K562 (cell line): ENCODE measurements around the gene SIGLEC11.

ENCODE experiments used
- GTF2B ChIP-seq: IDR thresholded peaks from 2 replicates; pipeline ENCODE4 v1.6.1; 2011; ENCODE audit not compliant: insufficient read length; ENCODE audit errors: extremely low read depth
- JUN ChIP-seq, 2 experiments: sonication (generic) in 1 of 2; formaldehyde crosslinking in 1 of 2; IDR thresholded peaks; 2 replicates each; pipeline versions ENCODE4 v1.6.1 to v1.8.0; 2012 to 2022; ENCODE audit warnings: borderline replicate concordance in 2 of 2, mild to moderate bottlenecking in 2 of 2, improper control_type of control experiment in 1 of 2, low read depth in 1 of 2, low read length in 1 of 2, missing genetic modification reagents in 1 of 2
- KDM5B ChIP-seq: fragments of 200-600 bp; sonication (generic); IDR thresholded peaks from 2 replicates; pipeline ENCODE4 v1.6.1; 2012; ENCODE audit warnings: low read depth, mild to moderate bottlenecking, moderate library complexity, low read length, control low read depth, inconsistent platforms; ENCODE audit not compliant: insufficient replicate concordance
- MAZ ChIP-seq, 2 experiments: fragments of 450-650 bp in 1 of 2; sonication (generic) in 1 of 2; formaldehyde crosslinking; IDR thresholded peaks in 1 of 2; conservative IDR thresholded peaks in 1 of 2; 2 replicates each; pipeline versions ENCODE4 v1.4.0 to v1.5.0; 2020; ENCODE audit warnings: mild to moderate bottlenecking in 1 of 2, missing genetic modification reagents in 1 of 2
- SETDB1 ChIP-seq: IDR thresholded peaks from one replicate; pipeline ENCODE4 v1.6.1; 2012; ENCODE audit warnings: low read length, control low read depth, inconsistent platforms
- SMARCA4 ChIP-seq: fragments of 450-650 bp; IDR thresholded peaks from 2 replicates; pipeline ENCODE4 v1.6.1; 2016
- SMARCB1 ChIP-seq: IDR thresholded peaks from 2 replicates; pipeline ENCODE4 v1.6.1; 2011; ENCODE audit warnings: improper control_type of control experiment, low read depth; ENCODE audit not compliant: insufficient read length
- SP1 ChIP-seq: sonication (generic); formaldehyde crosslinking; IDR thresholded peaks from 2 replicates; pipeline ENCODE4 v1.8.1; 2022; ENCODE audit warnings: mild to moderate bottlenecking, missing genetic modification reagents
- SPI1 ChIP-seq: IDR thresholded peaks from 2 replicates; pipeline ENCODE4 v1.6.1; 2011; ENCODE audit warnings: low read depth, low read length, control low read depth, borderline replicate concordance
- ZNF121 ChIP-seq: sonication (generic); formaldehyde crosslinking; conservative IDR thresholded peaks from 2 replicates; pipeline ENCODE4 v1.8.0; 2022; ENCODE audit warnings: missing genetic modification reagents
- TF ChIP-seq, protein P1 (sequence below), 3 experiments: IDR thresholded peaks in 2 of 3; conservative IDR thresholded peaks in 1 of 3; 2 replicates each; pipeline ENCODE4 v1.5.1; 2011 to 2012; ENCODE audit warnings: low read length in 3 of 3, mild to moderate bottlenecking in 3 of 3, control low read depth in 2 of 3, improper control_type of control experiment in 1 of 3, inconsistent platforms in 1 of 3, low read depth in 1 of 3, mixed read lengths in 1 of 3, moderate library complexity in 1 of 3; ENCODE audit not compliant: insufficient read depth in 2 of 3
- TF ChIP-seq, protein P2 (sequence below): fragments of 150-350 bp; IDR thresholded peaks from 2 replicates; pipeline ENCODE4 v1.6.1; 2014; ENCODE audit warnings: low read depth, mild to moderate bottlenecking, low read length, borderline replicate concordance
- TF ChIP-seq, protein P3 (sequence below), 2 experiments: fragments of 450-650 bp; IDR thresholded peaks; 2 replicates each; pipeline ENCODE4 v1.6.1; 2016; ENCODE audit warnings: mild to moderate bottlenecking in 2 of 2, borderline replicate concordance in 1 of 2, low read depth in 1 of 2, moderate library complexity in 1 of 2

- TF ChIP-seq, protein P1, sequence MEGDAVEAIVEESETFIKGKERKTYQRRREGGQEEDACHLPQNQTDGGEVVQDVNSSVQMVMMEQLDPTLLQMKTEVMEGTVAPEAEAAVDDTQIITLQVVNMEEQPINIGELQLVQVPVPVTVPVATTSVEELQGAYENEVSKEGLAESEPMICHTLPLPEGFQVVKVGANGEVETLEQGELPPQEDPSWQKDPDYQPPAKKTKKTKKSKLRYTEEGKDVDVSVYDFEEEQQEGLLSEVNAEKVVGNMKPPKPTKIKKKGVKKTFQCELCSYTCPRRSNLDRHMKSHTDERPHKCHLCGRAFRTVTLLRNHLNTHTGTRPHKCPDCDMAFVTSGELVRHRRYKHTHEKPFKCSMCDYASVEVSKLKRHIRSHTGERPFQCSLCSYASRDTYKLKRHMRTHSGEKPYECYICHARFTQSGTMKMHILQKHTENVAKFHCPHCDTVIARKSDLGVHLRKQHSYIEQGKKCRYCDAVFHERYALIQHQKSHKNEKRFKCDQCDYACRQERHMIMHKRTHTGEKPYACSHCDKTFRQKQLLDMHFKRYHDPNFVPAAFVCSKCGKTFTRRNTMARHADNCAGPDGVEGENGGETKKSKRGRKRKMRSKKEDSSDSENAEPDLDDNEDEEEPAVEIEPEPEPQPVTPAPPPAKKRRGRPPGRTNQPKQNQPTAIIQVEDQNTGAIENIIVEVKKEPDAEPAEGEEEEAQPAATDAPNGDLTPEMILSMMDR (IDR thresholded peaks at IDR 0.05 in 2 of 3, conservative IDR thresholded peaks at IDR 0.05 in 1 of 3; ENCODE audit: insufficient read depth in 2 of 3, low read depth in 1 of 3, low read length in 3 of 3), result no peak
- TF ChIP-seq SP1 (CRISPR knock-in tag) (no peak), GTF2B (no peak), MAZ (CRISPR knock-in tag; conservative IDR thresholded peaks at IDR 0.05 in 1 of 2, IDR thresholded peaks at IDR 0.05 in 1 of 2) (0 out of 4 replicates have a peak, but pooled peaks of 1 of the 2 experiments have one; percentile 40), SMARCA4 (no peak), ZNF121 (peak; percentile 98), SETDB1 (no peak), JUN (IDR thresholded peaks at IDR 0.05; ENCODE audit: borderline replicate concordance, low read depth, low read length) (no peak), JUN (CRISPR knock-in tag; IDR thresholded peaks at IDR 0.05; ENCODE audit: borderline replicate concordance) (no peak), SPI1 (peak; percentile 17; the same call in 1 of the 2 replicates), KDM5B (no peak), SMARCB1 (no peak)
- TF ChIP-seq, protein P2, sequence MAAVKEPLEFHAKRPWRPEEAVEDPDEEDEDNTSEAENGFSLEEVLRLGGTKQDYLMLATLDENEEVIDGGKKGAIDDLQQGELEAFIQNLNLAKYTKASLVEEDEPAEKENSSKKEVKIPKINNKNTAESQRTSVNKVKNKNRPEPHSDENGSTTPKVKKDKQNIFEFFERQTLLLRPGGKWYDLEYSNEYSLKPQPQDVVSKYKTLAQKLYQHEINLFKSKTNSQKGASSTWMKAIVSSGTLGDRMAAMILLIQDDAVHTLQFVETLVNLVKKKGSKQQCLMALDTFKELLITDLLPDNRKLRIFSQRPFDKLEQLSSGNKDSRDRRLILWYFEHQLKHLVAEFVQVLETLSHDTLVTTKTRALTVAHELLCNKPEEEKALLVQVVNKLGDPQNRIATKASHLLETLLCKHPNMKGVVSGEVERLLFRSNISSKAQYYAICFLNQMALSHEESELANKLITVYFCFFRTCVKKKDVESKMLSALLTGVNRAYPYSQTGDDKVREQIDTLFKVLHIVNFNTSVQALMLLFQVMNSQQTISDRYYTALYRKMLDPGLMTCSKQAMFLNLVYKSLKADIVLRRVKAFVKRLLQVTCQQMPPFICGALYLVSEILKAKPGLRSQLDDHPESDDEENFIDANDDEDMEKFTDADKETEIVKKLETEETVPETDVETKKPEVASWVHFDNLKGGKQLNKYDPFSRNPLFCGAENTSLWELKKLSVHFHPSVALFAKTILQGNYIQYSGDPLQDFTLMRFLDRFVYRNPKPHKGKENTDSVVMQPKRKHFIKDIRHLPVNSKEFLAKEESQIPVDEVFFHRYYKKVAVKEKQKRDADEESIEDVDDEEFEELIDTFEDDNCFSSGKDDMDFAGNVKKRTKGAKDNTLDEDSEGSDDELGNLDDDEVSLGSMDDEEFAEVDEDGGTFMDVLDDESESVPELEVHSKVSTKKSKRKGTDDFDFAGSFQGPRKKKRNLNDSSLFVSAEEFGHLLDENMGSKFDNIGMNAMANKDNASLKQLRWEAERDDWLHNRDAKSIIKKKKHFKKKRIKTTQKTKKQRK, result no peak
- TF ChIP-seq, protein P3, sequence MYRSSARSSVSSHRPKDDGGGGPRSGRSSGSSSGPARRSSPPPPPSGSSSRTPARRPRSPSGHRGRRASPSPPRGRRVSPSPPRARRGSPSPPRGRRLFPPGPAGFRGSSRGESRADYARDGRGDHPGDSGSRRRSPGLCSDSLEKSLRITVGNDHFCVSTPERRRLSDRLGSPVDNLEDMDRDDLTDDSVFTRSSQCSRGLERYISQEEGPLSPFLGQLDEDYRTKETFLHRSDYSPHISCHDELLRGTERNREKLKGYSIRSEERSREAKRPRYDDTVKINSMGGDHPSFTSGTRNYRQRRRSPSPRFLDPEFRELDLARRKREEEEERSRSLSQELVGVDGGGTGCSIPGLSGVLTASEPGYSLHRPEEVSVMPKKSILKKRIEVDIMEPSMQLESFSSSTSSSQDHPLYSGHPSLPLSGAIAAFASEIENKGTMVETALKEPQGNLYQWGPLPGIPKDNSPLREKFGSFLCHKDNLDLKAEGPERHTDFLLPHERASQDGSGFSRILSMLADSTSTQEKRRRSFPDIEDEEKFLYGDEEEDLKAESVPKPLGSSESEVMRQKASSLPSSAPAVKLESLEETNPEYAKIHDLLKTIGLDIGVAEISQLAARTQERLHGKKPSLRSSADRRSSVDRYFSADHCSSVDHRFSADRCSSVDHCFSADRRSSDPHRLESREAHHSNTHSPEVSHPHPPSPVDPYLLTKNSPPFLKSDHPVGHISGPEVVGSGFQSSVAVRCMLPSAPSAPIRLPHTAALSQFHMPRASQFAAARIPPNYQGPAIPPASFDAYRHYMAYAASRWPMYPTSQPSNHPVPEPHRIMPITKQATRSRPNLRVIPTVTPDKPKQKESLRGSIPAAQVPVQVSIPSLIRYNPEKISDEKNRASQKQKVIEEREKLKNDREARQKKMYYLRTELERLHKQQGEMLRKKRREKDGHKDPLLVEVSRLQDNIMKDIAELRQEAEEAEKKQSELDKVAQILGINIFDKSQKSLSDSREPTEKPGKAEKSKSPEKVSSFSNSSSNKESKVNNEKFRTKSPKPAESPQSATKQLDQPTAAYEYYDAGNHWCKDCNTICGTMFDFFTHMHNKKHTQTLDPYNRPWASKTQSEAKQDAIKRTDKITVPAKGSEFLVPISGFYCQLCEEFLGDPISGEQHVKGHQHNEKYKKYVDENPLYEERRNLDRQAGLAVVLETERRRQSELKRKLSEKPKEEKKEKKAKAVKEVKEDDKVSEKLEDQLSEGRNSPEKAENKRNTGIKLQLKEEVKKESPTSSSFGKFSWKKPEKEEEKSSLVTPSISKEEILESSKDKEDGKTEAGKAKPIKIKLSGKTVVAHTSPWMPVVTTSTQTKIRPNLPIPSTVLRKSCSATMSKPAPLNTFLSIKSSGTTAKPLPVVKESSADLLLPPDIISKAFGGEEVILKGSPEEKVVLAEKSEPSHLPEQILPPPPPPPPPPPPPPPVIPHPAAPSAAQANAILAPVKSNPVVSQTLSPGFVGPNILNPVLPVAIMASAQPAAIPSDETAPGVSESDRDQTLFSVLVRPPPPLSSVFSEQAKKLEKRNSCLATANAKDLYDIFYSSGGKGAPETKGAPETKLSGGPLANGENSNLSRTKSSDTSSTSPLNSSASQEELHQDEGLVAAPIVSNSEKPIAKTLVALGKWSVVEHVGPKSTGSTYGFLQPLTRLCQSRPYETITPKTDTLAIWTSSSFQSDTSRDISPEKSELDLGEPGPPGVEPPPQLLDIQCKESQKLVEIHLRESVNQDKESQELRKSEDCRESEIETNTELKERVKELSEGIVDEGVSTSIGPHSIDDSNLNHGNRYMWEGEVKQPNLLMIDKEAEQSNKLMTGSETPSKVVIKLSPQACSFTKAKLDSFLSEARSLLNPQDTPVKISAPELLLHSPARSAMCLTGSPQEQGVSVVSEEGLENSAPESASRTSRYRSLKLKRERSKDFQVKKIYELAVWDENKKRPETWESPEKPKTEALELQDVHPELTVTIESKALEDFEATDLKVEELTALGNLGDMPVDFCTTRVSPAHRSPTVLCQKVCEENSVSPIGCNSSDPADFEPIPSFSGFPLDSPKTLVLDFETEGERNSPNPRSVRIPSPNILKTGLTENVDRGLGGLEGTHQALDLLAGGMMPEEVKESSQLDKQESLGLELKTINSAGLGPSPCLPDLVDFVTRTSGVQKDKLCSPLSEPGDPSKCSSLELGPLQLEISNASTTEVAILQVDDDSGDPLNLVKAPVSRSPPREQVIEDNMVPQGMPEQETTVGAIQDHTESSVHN (IDR thresholded peaks at IDR 0.05; ENCODE audit: borderline replicate concordance in 1 of 2, low read depth in 1 of 2), result no peak
Observed at GRCh38 chr19:49981603-49982593, 20.9 kb upstream of the SIGLEC11 start.
